Measurements from ENCODE around the gene ZNF503. TPM values are rescaled to one million over a fixed set of nuclear protein-coding genes. Genes with fewer than 3 reads are reported as not detected.

ZNF503 gene
- total and polyA plus RNA-seq, 10 of the 15 experiments (the other 5 are each of a cell fraction or from before 2014, with no cell fraction given) = 0.05 to 1.1 (median 0.11) TPM; not detected in 1

GRCh38 chr10:75395066-75395931, 6.3 kb downstream of the ZNF503 start (continued):
- TF ChIP-seq, protein P1, sequence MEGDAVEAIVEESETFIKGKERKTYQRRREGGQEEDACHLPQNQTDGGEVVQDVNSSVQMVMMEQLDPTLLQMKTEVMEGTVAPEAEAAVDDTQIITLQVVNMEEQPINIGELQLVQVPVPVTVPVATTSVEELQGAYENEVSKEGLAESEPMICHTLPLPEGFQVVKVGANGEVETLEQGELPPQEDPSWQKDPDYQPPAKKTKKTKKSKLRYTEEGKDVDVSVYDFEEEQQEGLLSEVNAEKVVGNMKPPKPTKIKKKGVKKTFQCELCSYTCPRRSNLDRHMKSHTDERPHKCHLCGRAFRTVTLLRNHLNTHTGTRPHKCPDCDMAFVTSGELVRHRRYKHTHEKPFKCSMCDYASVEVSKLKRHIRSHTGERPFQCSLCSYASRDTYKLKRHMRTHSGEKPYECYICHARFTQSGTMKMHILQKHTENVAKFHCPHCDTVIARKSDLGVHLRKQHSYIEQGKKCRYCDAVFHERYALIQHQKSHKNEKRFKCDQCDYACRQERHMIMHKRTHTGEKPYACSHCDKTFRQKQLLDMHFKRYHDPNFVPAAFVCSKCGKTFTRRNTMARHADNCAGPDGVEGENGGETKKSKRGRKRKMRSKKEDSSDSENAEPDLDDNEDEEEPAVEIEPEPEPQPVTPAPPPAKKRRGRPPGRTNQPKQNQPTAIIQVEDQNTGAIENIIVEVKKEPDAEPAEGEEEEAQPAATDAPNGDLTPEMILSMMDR (IDR thresholded peaks at IDR 0.05 in 2 of 3, conservative IDR thresholded peaks at IDR 0.05 in 1 of 3; ENCODE audit: control insufficient read depth in 2 of 3, extremely low read depth in 1 of 3, insufficient read depth in 1 of 3, low read depth in 3 of 3, low read length in 3 of 3) = peak; percentile 43 to 52 (median 45); a peak in 5 of 6 replicates
- TF ChIP-seq IKZF1 (conservative IDR thresholded peaks at IDR 0.05) = 0 out of 2 replicates have a peak, but pooled peaks have one; percentile 17
- TF ChIP-seq ZBTB33 (IDR thresholded peaks at IDR 0.05) = 0 out of 2 replicates have a peak, but pooled peaks have one; percentile 13
- no peak for TF ChIP-seq GATAD2B (conservative IDR thresholded peaks at IDR 0.05; ENCODE audit: low read depth)
- TF ChIP-seq, protein P2, sequence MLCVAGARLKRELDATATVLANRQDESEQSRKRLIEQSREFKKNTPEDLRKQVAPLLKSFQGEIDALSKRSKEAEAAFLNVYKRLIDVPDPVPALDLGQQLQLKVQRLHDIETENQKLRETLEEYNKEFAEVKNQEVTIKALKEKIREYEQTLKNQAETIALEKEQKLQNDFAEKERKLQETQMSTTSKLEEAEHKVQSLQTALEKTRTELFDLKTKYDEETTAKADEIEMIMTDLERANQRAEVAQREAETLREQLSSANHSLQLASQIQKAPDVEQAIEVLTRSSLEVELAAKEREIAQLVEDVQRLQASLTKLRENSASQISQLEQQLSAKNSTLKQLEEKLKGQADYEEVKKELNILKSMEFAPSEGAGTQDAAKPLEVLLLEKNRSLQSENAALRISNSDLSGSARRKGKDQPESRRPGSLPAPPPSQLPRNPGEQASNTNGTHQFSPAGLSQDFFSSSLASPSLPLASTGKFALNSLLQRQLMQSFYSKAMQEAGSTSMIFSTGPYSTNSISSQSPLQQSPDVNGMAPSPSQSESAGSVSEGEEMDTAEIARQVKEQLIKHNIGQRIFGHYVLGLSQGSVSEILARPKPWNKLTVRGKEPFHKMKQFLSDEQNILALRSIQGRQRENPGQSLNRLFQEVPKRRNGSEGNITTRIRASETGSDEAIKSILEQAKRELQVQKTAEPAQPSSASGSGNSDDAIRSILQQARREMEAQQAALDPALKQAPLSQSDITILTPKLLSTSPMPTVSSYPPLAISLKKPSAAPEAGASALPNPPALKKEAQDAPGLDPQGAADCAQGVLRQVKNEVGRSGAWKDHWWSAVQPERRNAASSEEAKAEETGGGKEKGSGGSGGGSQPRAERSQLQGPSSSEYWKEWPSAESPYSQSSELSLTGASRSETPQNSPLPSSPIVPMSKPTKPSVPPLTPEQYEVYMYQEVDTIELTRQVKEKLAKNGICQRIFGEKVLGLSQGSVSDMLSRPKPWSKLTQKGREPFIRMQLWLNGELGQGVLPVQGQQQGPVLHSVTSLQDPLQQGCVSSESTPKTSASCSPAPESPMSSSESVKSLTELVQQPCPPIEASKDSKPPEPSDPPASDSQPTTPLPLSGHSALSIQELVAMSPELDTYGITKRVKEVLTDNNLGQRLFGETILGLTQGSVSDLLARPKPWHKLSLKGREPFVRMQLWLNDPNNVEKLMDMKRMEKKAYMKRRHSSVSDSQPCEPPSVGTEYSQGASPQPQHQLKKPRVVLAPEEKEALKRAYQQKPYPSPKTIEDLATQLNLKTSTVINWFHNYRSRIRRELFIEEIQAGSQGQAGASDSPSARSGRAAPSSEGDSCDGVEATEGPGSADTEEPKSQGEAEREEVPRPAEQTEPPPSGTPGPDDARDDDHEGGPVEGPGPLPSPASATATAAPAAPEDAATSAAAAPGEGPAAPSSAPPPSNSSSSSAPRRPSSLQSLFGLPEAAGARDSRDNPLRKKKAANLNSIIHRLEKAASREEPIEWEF (IDR thresholded peaks at IDR 0.05; ENCODE audit: insufficient replicate concordance, low read depth, low read length) = no peak

All from GM12878 (cell line).